ENCODE results near the gene TFB1M.

DNA sequence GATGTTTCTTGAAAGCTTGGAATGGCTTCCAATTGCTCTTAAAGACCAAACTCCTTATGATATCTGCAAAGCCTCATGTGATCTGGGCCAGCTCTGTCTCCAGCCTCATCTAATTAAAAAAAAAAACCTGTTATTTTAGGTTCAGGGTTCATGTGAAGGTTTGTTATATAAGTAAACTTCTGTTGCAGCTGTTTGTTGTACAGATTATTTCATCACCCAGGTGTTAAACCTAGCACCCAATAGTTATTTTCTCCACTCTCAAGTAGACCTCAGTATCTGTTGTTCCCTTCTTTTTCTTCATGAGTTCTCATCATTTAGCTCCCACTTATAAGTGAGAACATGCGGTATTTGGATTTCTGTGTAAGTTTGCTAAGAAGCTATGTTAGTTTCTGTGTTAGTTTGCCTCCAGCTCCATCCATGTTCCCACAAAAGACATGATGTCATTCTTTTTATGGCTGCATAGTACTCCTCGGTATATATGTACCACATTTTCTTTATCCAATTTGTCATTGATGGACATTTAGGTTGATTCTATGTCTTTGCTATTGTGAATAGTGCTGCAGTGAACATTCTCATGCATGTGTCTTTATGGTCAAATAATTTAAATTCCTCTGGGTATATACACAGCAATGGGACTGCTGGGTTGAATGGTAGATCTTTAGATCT, 30.2 kb upstream of the TFB1M start:
- TF ChIP-seq, protein P1, sequence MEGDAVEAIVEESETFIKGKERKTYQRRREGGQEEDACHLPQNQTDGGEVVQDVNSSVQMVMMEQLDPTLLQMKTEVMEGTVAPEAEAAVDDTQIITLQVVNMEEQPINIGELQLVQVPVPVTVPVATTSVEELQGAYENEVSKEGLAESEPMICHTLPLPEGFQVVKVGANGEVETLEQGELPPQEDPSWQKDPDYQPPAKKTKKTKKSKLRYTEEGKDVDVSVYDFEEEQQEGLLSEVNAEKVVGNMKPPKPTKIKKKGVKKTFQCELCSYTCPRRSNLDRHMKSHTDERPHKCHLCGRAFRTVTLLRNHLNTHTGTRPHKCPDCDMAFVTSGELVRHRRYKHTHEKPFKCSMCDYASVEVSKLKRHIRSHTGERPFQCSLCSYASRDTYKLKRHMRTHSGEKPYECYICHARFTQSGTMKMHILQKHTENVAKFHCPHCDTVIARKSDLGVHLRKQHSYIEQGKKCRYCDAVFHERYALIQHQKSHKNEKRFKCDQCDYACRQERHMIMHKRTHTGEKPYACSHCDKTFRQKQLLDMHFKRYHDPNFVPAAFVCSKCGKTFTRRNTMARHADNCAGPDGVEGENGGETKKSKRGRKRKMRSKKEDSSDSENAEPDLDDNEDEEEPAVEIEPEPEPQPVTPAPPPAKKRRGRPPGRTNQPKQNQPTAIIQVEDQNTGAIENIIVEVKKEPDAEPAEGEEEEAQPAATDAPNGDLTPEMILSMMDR (IDR thresholded peaks at IDR 0.05): no peak
- no peak for TF ChIP-seq POLR2A (IDR thresholded peaks at IDR 0.05)

Measured in right lobe of liver (tissue), 4 donors.